ENCODE results near the gene PTPN9.

DNA sequence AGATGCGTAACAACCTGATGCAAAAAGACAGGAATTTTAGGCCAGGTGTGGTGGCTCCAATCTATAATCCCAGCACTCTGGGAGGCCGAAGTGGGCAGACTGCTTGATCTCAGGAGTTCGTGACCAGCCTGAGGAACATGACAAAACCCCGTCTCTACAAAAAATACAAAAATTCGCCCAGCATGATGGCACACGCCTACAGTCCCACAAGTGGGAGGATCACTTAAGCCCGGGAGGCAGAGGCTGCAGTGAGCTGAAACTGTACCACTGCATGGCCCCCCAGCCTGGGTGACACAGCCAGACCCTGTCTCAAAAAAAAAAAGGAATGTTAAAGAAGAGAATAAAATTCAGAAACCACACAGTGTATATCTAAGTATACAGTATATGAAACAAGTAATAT lies 40.7 kb downstream of the PTPN9 start:
- no peak for TF ChIP-seq ZNF441 (CRISPR knock-in tag; IDR thresholded peaks at IDR 0.05; ENCODE audit: borderline replicate concordance)
- no peak for TF ChIP-seq PHF20 (CRISPR knock-in tag; IDR thresholded peaks at IDR 0.05)
- TF ChIP-seq, protein P1, sequence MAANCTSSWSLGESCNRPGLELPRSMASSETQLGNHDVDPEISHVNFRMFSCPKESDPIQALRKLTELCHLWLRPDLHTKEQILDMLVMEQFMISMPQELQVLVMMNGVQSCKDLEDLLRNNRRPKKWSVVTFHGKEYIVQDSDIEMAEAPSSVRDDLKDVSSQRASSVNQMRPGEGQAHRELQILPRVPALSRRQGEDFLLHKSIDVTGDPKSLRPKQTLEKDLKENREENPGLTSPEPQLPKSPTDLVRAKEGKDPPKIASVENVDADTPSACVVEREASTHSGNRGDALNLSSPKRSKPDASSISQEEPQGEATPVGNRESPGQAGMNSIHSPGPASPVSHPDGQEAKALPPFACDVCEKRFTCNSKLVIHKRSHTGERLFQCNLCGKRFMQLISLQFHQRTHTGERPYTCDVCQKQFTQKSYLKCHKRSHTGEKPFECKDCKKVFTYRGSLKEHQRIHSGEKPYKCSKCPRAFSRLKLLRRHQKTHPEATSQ (CRISPR knock-in tag; IDR thresholded peaks at IDR 0.05; ENCODE audit: borderline replicate concordance) = no peak
- TF ChIP-seq, protein P2, sequence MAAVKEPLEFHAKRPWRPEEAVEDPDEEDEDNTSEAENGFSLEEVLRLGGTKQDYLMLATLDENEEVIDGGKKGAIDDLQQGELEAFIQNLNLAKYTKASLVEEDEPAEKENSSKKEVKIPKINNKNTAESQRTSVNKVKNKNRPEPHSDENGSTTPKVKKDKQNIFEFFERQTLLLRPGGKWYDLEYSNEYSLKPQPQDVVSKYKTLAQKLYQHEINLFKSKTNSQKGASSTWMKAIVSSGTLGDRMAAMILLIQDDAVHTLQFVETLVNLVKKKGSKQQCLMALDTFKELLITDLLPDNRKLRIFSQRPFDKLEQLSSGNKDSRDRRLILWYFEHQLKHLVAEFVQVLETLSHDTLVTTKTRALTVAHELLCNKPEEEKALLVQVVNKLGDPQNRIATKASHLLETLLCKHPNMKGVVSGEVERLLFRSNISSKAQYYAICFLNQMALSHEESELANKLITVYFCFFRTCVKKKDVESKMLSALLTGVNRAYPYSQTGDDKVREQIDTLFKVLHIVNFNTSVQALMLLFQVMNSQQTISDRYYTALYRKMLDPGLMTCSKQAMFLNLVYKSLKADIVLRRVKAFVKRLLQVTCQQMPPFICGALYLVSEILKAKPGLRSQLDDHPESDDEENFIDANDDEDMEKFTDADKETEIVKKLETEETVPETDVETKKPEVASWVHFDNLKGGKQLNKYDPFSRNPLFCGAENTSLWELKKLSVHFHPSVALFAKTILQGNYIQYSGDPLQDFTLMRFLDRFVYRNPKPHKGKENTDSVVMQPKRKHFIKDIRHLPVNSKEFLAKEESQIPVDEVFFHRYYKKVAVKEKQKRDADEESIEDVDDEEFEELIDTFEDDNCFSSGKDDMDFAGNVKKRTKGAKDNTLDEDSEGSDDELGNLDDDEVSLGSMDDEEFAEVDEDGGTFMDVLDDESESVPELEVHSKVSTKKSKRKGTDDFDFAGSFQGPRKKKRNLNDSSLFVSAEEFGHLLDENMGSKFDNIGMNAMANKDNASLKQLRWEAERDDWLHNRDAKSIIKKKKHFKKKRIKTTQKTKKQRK (IDR thresholded peaks at IDR 0.05; ENCODE audit: low read length) = no peak
- TF ChIP-seq ZNF30 (CRISPR knock-in tag; IDR thresholded peaks at IDR 0.05) = no peak
- TF ChIP-seq ZNF296 (CRISPR knock-in tag; conservative IDR thresholded peaks at IDR 0.05) = no peak
- no peak for TF ChIP-seq HCFC1 (IDR thresholded peaks at IDR 0.05; ENCODE audit: low read depth, low read length)
- TF ChIP-seq, protein P3, sequence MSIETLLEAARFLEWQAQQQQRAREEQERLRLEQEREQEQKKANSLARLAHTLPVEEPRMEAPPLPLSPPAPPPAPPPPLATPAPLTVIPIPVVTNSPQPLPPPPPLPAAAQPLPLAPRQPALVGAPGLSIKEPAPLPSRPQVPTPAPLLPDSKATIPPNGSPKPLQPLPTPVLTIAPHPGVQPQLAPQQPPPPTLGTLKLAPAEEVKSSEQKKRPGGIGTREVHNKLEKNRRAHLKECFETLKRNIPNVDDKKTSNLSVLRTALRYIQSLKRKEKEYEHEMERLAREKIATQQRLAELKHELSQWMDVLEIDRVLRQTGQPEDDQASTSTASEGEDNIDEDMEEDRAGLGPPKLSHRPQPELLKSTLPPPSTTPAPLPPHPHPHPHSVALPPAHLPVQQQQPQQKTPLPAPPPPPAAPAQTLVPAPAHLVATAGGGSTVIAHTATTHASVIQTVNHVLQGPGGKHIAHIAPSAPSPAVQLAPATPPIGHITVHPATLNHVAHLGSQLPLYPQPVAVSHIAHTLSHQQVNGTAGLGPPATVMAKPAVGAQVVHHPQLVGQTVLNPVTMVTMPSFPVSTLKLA (IDR thresholded peaks at IDR 0.05) = no peak
- no peak for TF ChIP-seq ELF1 (CRISPR knock-in tag; IDR thresholded peaks at IDR 0.05)
- TF ChIP-seq, protein P4, sequence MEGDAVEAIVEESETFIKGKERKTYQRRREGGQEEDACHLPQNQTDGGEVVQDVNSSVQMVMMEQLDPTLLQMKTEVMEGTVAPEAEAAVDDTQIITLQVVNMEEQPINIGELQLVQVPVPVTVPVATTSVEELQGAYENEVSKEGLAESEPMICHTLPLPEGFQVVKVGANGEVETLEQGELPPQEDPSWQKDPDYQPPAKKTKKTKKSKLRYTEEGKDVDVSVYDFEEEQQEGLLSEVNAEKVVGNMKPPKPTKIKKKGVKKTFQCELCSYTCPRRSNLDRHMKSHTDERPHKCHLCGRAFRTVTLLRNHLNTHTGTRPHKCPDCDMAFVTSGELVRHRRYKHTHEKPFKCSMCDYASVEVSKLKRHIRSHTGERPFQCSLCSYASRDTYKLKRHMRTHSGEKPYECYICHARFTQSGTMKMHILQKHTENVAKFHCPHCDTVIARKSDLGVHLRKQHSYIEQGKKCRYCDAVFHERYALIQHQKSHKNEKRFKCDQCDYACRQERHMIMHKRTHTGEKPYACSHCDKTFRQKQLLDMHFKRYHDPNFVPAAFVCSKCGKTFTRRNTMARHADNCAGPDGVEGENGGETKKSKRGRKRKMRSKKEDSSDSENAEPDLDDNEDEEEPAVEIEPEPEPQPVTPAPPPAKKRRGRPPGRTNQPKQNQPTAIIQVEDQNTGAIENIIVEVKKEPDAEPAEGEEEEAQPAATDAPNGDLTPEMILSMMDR (CRISPR knock-in tag; IDR thresholded peaks at IDR 0.05) = no peak
- no peak for TF ChIP-seq FOSL1 (CRISPR knock-in tag; IDR thresholded peaks at IDR 0.05; ENCODE audit: borderline replicate concordance)
- no peak for TF ChIP-seq JUND (CRISPR knock-in tag; IDR thresholded peaks at IDR 0.05)
- TF ChIP-seq HDAC2 (CRISPR knock-in tag; IDR thresholded peaks at IDR 0.05) = no peak

Data from HepG2 (cell line).